Ovary (tissue), 9 donors: ENCODE measurements around the gene SRRM5. TPM values are rescaled to one million over a fixed set of nuclear protein-coding genes. Genes with fewer than 3 reads are reported as not detected.
A peak's percentile ranks its signal among the peaks of the same experiment; 100 is the strongest.

Experiments used
- DNase-seq, 5 donors: peaks; one replicate each; pipeline ENCODE4 v3.0.0-alpha.2; 2019 to 2020
- H3K27ac ChIP-seq, 2 donors: fragments of 200-600 bp; one replicate each; pipeline versions ENCODE4 v1.5.1 to v1.8.0; 2019 to 2022
- H3K27me3 ChIP-seq: fragments of 200-600 bp; one replicate; pipeline ENCODE4 v1.8.0; 2022
- H3K36me3 ChIP-seq: fragments of 200-600 bp; sonication (generic); one replicate; pipeline ENCODE4 v1.5.1; 2019
- H3K4me1 ChIP-seq: one replicate; pipeline ENCODE4 v1.8.1; 2013; ENCODE audit warnings: mild to moderate bottlenecking, moderate library complexity; ENCODE audit not compliant: insufficient read depth
- H3K4me3 ChIP-seq: fragments of 200-600 bp; sonication (generic); one replicate; pipeline ENCODE4 v1.5.1; 2017
- H3K9me3 ChIP-seq, 2 donors: fragments of 200-600 bp in 1 of 2; sonication (generic) in 1 of 2; one replicate each; pipeline versions ENCODE4 v1.5.1 to v1.8.1; 2013 to 2019; ENCODE audit warnings: mild to moderate bottlenecking in 1 of 2, moderate library complexity in 1 of 2
- CTCF ChIP-seq, 3 donors: fragments of 450-650 bp in 2 of 3; fragments of 200-600 bp in 1 of 3; IDR thresholded peaks; one replicate each; pipeline versions ENCODE4 v1.5.1 to v1.8.0; 2016 to 2022; ENCODE audit warnings: antibody characterized with exemption in 3 of 3, mild to moderate bottlenecking in 1 of 3
- EP300 ChIP-seq: sonication (generic); formaldehyde crosslinking; IDR thresholded peaks from one replicate; pipeline ENCODE4 v1.6.1; 2017; ENCODE audit warnings: antibody characterized with exemption
- POLR2A ChIP-seq: fragments of 450-650 bp; IDR thresholded peaks from one replicate; pipeline ENCODE4 v1.6.1; 2017; ENCODE audit warnings: antibody characterized with exemption, mild to moderate bottlenecking, moderate library complexity
- WGBS, 3 donors: extraction: QIAGEN DNeasy Blood & Tissue Kit in 1 of 3; methylation state at CpG; one replicate each; pipeline versions ENCODE4 v1.1.5 to v1.1.7; 2013 to 2017; 5-methylcytosine and 5-hydroxymethylcytosine counted together
- intact Hi-C, 4 donors: fragments of 100-400 bp; cut with DNase I; formaldehyde crosslinking; loops; one replicate each; pipeline versions ENCODE4 v1.11.0 to v1.15.1; 2022 to 2023
- polyA plus RNA-seq, 2 donors: library from polyadenylated mRNA; stranded (reverse); fragments of 200-250 nt in 1 of 2; fragments of 350-450 nt in 1 of 2; fragmentation: Illumina TruSeq in 1 of 2; extraction: RNeasy Lipid Tissue Mini Kit (QIAGEN cat#74804) in 1 of 2; gene quantifications; one replicate each; pipeline ENCODE4 v1.2.3, GENCODE V29; 2013 to 2014
- total RNA-seq, 7 donors: library from RNA; depleted of rRNA in 2 of 7; stranded (reverse); fragments of >200 nt in 2 of 7; fragmentation: NEBNext Ultra II Directional in 3 of 7; extraction: Animal tissue kit (Norgen Biotek cat#: 25700) in 3 of 7; gene quantifications; one replicate each; pipeline versions ENCODE4 v1.1.0 to v1.2.4, GENCODE V29; 2016 to 2023
- donor health status: DM: no; HTN: no; CAD: no; lungs with moderate emphysema.
- donor health status: DM: no; HTN: no; CAD: no.
- donor health status: Bipolar disorder and iron deficiency.
- donor health status: DM: yes; HTN: yes; CAD: no.
- donor health status: DM: no; HTN: no; CAD: no.
- donor health status: DM: yes; HTN: yes; CAD: no.

Gene SRRM5
- total and polyA plus RNA-seq, 9 donors, result 0.10 to 0.73 (median 0.33) TPM

- TF ChIP-seq EP300 (no peak), POLR2A (peak; percentile 38)
- H3K27ac ChIP-seq, result peak within 1 kb of the TSS; percentile 39 to 65
- peak; percentile 97 to 99 (median 98) for DNase-seq
- no peaks in the 10 kb centered on the region for H3K27me3 ChIP-seq
- intact Hi-C loops, result no loop called here
- H3K4me3 ChIP-seq, result peak within 1 kb of the TSS; percentile 91
- no peaks in the 10 kb centered on the region for H3K9me3 ChIP-seq
- peaks cover 11% of the 10 kb centered on the region for H3K4me1 ChIP-seq
- 0 to 1% (median 0%) methylated on average over 41 to 51 of the region's 51 CpGs for WGBS, 3 donors
- H3K36me3 ChIP-seq, result no peaks in the 10 kb centered on the region
These were observed 36.5 kb upstream of the SRRM5 start, which contains the start of the genes PINLYP and XRCC1 for GRCh38 chr19:43575156-43575950. Gene PINLYP (plus strand): TSS chr19:43575801. CDS start chr19:43577192, 1,391 bp downstream. Gene XRCC1 (minus strand): TSS chr19:43575527. CDS start chr19:43575458, 69 bp downstream.

GRCh38 chr19:43575955-43576878, 35.7 kb upstream of the SRRM5 start:
- intact Hi-C loops, result no loop called here
- DNase-seq, result peak; percentile 26 to 60 (median 54)
- no peaks in the 10 kb centered on the region for H3K36me3 ChIP-seq
- H3K4me3 ChIP-seq, result peak overlapping the region; percentile 38
- WGBS, 3 donors, result 67 to 77% (median 73%) methylated on average over 37 of the region's 37 CpGs
- H3K27me3 ChIP-seq, result no peaks in the 10 kb centered on the region
- peaks cover 13% of the 10 kb centered on the region for H3K4me1 ChIP-seq
- no peaks in the 10 kb centered on the region for H3K9me3 ChIP-seq
- H3K27ac ChIP-seq, result peak overlapping the region in 1 of 2 donors; percentile 58
- TF ChIP-seq CTCF (IDR thresholded peaks at IDR 0.05), result no peak
- no peak for TF ChIP-seq EP300
- TF ChIP-seq POLR2A, result no peak

GRCh38 chr19:43578787-43579186, 33.1 kb upstream of the SRRM5 start:
- 81 to 85% (median 83%) methylated on average over 3 of the region's 3 CpGs for WGBS, 3 donors

GRCh38 chr19:43581467-43581866, 30.4 kb upstream of the SRRM5 start:
- DNase-seq, result peak in 1 of 5 donors; percentile 26
- no peaks in the 10 kb centered on the region for H3K36me3 ChIP-seq
- TF ChIP-seq EP300 (no peak), CTCF (IDR thresholded peaks at IDR 0.05) (no peak), POLR2A (no peak)
- intact Hi-C loops, result no loop called here
- peak overlapping the region; percentile 46 for H3K4me3 ChIP-seq
- H3K9me3 ChIP-seq, result no peaks in the 10 kb centered on the region
- H3K27me3 ChIP-seq, result no peaks in the 10 kb centered on the region
- WGBS, 3 donors, result 11 to 48% (median 27%) methylated on average over 7 of the region's 7 CpGs
- H3K27ac ChIP-seq, result peak overlapping the region; percentile 20 to 62
- H3K4me1 ChIP-seq, result peaks cover 7% of the 10 kb centered on the region

More at GRCh38 chr19:43578787-43579186, 33.1 kb upstream of the SRRM5 start:
- H3K4me3 ChIP-seq, result no peak overlapping the region
- intact Hi-C loops, result no loop called here
- no peaks in the 10 kb centered on the region for H3K27me3 ChIP-seq
- DNase-seq, result no peak
- H3K27ac ChIP-seq, result no peak overlapping the region
- peaks cover 17% of the 10 kb centered on the region for H3K4me1 ChIP-seq
- H3K9me3 ChIP-seq, result no peaks in the 10 kb centered on the region
- H3K36me3 ChIP-seq, result no peaks in the 10 kb centered on the region
- TF ChIP-seq POLR2A (no peak), CTCF (IDR thresholded peaks at IDR 0.05) (no peak), EP300 (no peak)
